Choroid plexus epithelial cell (primary cell): ENCODE measurements around the gene GON7.

Source experiments
- DNase-seq: peaks from one replicate; pipeline ENCODE4 v3.0.0-alpha.2; 2010; ENCODE audit warnings: low read depth
- H3K4me3 ChIP-seq: 2 replicates; pipeline ENCODE4 v1.5.1; 2011; ENCODE audit warnings: low read depth, mild to moderate bottlenecking, control low read depth, low read length, moderate library complexity
- TF ChIP-seq, protein P1 (sequence below): conservative IDR thresholded peaks from 2 replicates; pipeline ENCODE4 v1.5.1; 2011; ENCODE audit warnings: low read depth, mild to moderate bottlenecking, control low read depth, inconsistent platforms, low read length, moderate library complexity

Gene GON7

DNA sequence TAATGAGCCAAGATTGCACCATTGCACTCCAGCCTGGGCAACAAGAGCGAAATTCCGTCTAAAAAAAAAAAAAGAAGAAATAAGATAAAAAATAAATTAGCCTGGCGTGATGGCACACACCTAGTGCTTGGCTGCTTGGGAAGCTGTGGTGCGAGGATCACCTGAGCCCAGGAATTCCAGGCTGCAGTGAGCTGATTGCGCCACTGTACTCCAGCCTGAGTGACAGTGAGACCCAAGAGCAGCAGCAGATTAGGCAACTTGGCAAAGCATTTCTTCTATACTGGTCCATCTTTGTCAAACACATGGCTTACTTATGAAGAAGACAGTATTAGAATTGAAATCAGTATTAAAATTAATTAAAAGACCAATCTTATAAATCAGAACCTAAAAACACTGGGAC, 6.3 kb downstream of the GON7 start:
- TF ChIP-seq, protein P1, sequence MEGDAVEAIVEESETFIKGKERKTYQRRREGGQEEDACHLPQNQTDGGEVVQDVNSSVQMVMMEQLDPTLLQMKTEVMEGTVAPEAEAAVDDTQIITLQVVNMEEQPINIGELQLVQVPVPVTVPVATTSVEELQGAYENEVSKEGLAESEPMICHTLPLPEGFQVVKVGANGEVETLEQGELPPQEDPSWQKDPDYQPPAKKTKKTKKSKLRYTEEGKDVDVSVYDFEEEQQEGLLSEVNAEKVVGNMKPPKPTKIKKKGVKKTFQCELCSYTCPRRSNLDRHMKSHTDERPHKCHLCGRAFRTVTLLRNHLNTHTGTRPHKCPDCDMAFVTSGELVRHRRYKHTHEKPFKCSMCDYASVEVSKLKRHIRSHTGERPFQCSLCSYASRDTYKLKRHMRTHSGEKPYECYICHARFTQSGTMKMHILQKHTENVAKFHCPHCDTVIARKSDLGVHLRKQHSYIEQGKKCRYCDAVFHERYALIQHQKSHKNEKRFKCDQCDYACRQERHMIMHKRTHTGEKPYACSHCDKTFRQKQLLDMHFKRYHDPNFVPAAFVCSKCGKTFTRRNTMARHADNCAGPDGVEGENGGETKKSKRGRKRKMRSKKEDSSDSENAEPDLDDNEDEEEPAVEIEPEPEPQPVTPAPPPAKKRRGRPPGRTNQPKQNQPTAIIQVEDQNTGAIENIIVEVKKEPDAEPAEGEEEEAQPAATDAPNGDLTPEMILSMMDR = no peak
- no peak overlapping the region for H3K4me3 ChIP-seq
- DNase-seq = no peak

DNA sequence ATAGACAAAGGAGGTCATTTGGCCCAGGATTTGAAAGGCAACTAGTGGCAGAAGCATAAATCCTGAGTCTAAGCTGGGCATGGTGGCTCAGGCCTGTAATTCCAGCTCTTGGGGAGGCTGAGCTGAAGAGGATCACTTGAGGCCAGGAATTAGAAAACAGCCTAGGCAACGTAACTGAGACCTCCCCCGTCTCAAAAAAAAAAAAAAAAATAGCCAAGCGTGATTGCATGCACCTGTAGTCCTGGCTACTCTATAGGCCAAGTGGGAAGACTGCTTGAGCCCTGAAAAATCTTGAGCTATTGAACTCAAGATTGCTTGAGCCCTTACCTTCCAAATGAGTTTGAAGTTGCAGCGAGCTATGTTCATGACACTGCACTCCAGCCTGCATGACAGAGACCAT, 7.8 kb downstream of the GON7 start:
- no peak for DNase-seq
- TF ChIP-seq, protein P1 = no peak

DNA sequence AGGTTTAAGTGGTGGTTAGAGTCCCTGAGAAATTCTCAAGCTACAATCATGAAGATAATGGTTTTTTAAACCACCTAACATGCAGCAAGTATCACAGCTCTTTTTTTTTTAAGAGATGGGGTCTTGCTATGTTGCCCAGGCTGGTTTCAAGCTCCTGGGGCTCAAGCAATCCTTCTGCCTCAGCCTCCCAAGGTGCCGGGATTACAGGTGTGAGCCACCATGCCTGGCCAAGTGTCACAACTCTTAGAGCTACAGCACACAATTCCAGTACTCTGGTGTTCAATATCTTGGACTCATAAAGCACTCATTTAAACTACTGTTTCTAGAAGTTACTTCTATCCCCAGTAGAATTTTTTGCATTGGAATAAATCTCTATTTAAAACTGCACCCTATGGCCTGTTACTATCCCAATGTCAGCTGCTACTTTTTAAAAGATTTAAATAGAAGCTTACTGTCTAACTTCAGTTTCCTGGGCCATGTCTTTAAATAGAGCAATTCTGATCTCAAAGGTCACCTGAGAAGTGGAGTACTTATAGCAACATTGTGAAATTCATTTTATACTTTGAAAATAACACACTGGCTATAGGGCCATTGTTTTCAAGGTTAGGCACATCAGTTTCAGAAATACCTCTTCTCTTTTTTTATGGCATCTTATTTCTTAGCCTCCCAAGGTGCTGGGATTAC, 11.4 kb downstream of the GON7 start:
- peak; percentile 6 for DNase-seq
- TF ChIP-seq, protein P1 = no peak
- H3K4me3 ChIP-seq = no peak overlapping the region

More for the DNA sequence above, 7.8 kb downstream of the GON7 start:
- H3K4me3 ChIP-seq = no peak overlapping the region

DNA sequence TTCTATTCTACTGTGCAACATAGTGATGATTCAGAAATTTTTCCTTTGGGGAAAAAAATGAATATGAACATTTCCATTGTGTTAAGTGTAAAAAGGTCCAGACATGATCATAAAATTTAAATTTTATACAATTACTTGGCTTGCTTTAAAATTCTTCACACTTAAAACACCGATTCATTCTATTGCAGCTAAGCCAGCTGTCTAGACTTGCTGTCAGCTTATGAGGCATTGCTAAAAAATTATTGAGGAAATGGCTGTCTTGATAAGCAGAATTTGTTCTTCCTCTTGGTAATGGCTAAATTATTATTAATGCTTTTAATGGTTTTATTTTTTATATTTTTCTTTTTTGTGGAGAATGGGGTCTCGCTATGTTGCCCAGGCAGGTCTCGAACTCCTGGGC, 19.9 kb downstream of the GON7 start:
- H3K4me3 ChIP-seq = no peak overlapping the region
- no peak for DNase-seq
- TF ChIP-seq, protein P1 = no peak

DNA sequence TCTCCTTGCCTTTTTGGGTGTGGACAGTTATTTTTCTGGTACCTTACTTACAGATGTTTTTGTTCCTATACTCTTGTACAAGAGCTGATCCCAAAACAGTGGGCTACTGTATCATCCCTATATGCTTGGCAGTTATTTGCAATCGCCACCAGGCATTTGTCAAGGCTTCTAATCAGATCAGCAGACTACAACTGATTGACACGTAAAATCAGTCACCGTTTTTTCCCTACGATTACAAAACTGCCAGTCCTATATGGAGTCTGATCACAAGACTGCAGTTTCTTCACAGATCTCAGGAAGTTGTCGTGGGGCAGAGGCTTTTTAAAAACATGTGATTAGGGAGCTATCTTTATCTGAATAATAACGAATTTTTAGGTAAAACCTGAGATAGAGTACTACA, 20.4 kb downstream of the GON7 start:
- DNase-seq = no peak
- no peak overlapping the region for H3K4me3 ChIP-seq
- TF ChIP-seq, protein P1 = no peak

DNA sequence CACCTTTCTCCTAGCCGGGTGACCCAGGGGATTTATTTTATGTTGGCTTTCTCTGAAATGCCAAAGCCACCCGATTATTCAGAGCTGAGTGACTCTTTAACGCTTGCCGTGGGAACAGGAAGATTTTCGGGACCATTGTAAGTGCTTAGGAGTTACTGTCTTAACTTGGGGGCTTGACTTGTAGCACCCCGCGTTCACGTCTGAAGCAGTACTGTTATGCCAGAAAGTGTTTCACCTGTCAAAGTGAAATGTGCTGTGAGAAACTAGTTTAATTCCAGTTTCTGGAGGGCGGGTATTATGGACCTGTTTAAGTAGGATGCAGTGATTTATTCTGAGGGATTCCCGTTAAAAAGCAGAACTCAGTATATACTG, 21.5 kb downstream of the GON7 start:
- peak; percentile 28 for DNase-seq
- TF ChIP-seq, protein P1 = no peak
- H3K4me3 ChIP-seq = peak overlapping the region; percentile 99
